Liver (tissue), 3 donors: ENCODE results near the gene SOX8.

ENCODE experiments used
- EGR1 ChIP-seq, 2 donors: IDR thresholded peaks; 2 replicates each; pipeline ENCODE4 v1.6.1; 2016 to 2018; ENCODE audit warnings: antibody characterized with exemption in 2 of 2, low read depth in 2 of 2
- FOXA1 ChIP-seq: IDR thresholded peaks from 2 replicates; pipeline ENCODE4 v1.6.1; 2016; ENCODE audit warnings: antibody characterized with exemption
- HNF4G ChIP-seq: IDR thresholded peaks from 2 replicates; pipeline ENCODE4 v1.6.1; 2016; ENCODE audit warnings: antibody characterized with exemption
- JUND ChIP-seq, 2 donors: IDR thresholded peaks; 2 replicates each; pipeline ENCODE4 v1.6.1; 2016; ENCODE audit warnings: antibody characterized with exemption in 2 of 2
- NR2F2 ChIP-seq: IDR thresholded peaks from 2 replicates; pipeline ENCODE4 v1.6.1; 2016; ENCODE audit warnings: antibody characterized with exemption
- RAD21 ChIP-seq, 2 donors: IDR thresholded peaks; 2 replicates each; pipeline ENCODE4 v1.6.1; 2016; ENCODE audit warnings: antibody characterized with exemption in 2 of 2, mild to moderate bottlenecking in 2 of 2
- TAF1 ChIP-seq: conservative IDR thresholded peaks from 2 replicates; pipeline ENCODE4 v1.6.1; 2016; ENCODE audit warnings: antibody characterized with exemption, mild to moderate bottlenecking
- YY1 ChIP-seq: IDR thresholded peaks from 2 replicates; pipeline ENCODE4 v1.6.1; 2016; ENCODE audit warnings: antibody characterized with exemption, mild to moderate bottlenecking
- TF ChIP-seq, protein P1 (sequence below): fragments of 150-350 bp; IDR thresholded peaks from 2 replicates; pipeline ENCODE4 v1.5.1; 2017; ENCODE audit warnings: improper control_type of control experiment, low read depth, low read length; ENCODE audit not compliant: missing input control
- TF ChIP-seq, protein P2 (sequence below): IDR thresholded peaks from 2 replicates; pipeline ENCODE4 v1.6.1; 2016; ENCODE audit warnings: antibody characterized with exemption
- TF ChIP-seq, protein P3 (sequence below): IDR thresholded peaks from 2 replicates; pipeline ENCODE4 v1.6.1; 2016; ENCODE audit warnings: antibody characterized with exemption
- TF ChIP-seq, protein P4 (sequence below): IDR thresholded peaks from 2 replicates; pipeline ENCODE4 v1.6.1; 2016; ENCODE audit warnings: antibody characterized with exemption, mild to moderate bottlenecking
- donor health status: healthy.
- donor health status: healthy.

DNA sequence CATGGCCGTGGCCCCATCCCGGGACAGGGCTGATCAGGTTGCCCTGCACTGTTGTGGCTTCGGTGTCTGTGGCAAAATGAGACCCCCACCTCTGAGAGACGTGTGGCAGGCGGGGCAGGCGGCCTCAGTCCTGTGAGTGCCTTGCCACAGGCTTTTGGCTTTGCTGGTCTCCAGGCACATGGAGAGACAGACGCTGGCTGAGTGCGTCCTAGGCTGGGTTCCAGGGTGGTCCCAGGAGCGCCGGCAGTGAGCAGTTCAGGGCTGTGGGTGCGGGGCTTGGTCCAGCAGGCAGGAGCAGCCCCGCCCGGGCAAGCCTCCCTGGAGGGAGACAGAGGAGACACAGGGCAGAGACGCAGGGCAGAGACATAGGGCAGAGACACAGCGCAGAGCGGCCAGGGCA, 29.2 kb downstream of the SOX8 start:
- TF ChIP-seq EGR1 (IDR thresholded peaks at IDR 0.05; ENCODE audit: low read depth in 2 of 2) (no peak), JUND (IDR thresholded peaks at IDR 0.05) (no peak), TAF1 (no peak), NR2F2 (no peak), RAD21 (IDR thresholded peaks at IDR 0.05) (no peak), HNF4G (no peak), FOXA1 (no peak), YY1 (no peak)
- TF ChIP-seq, protein P1, sequence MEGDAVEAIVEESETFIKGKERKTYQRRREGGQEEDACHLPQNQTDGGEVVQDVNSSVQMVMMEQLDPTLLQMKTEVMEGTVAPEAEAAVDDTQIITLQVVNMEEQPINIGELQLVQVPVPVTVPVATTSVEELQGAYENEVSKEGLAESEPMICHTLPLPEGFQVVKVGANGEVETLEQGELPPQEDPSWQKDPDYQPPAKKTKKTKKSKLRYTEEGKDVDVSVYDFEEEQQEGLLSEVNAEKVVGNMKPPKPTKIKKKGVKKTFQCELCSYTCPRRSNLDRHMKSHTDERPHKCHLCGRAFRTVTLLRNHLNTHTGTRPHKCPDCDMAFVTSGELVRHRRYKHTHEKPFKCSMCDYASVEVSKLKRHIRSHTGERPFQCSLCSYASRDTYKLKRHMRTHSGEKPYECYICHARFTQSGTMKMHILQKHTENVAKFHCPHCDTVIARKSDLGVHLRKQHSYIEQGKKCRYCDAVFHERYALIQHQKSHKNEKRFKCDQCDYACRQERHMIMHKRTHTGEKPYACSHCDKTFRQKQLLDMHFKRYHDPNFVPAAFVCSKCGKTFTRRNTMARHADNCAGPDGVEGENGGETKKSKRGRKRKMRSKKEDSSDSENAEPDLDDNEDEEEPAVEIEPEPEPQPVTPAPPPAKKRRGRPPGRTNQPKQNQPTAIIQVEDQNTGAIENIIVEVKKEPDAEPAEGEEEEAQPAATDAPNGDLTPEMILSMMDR, result no peak
- TF ChIP-seq, protein P2, sequence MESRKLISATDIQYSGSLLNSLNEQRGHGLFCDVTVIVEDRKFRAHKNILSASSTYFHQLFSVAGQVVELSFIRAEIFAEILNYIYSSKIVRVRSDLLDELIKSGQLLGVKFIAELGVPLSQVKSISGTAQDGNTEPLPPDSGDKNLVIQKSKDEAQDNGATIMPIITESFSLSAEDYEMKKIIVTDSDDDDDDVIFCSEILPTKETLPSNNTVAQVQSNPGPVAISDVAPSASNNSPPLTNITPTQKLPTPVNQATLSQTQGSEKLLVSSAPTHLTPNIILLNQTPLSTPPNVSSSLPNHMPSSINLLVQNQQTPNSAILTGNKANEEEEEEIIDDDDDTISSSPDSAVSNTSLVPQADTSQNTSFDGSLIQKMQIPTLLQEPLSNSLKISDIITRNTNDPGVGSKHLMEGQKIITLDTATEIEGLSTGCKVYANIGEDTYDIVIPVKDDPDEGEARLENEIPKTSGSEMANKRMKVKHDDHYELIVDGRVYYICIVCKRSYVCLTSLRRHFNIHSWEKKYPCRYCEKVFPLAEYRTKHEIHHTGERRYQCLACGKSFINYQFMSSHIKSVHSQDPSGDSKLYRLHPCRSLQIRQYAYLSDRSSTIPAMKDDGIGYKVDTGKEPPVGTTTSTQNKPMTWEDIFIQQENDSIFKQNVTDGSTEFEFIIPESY, result no peak
- TF ChIP-seq, protein P3, sequence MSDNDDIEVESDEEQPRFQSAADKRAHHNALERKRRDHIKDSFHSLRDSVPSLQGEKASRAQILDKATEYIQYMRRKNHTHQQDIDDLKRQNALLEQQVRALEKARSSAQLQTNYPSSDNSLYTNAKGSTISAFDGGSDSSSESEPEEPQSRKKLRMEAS, result no peak
- TF ChIP-seq, protein P4, sequence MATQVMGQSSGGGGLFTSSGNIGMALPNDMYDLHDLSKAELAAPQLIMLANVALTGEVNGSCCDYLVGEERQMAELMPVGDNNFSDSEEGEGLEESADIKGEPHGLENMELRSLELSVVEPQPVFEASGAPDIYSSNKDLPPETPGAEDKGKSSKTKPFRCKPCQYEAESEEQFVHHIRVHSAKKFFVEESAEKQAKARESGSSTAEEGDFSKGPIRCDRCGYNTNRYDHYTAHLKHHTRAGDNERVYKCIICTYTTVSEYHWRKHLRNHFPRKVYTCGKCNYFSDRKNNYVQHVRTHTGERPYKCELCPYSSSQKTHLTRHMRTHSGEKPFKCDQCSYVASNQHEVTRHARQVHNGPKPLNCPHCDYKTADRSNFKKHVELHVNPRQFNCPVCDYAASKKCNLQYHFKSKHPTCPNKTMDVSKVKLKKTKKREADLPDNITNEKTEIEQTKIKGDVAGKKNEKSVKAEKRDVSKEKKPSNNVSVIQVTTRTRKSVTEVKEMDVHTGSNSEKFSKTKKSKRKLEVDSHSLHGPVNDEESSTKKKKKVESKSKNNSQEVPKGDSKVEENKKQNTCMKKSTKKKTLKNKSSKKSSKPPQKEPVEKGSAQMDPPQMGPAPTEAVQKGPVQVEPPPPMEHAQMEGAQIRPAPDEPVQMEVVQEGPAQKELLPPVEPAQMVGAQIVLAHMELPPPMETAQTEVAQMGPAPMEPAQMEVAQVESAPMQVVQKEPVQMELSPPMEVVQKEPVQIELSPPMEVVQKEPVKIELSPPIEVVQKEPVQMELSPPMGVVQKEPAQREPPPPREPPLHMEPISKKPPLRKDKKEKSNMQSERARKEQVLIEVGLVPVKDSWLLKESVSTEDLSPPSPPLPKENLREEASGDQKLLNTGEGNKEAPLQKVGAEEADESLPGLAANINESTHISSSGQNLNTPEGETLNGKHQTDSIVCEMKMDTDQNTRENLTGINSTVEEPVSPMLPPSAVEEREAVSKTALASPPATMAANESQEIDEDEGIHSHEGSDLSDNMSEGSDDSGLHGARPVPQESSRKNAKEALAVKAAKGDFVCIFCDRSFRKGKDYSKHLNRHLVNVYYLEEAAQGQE, result no peak
